Endothelial cell of umbilical vein (primary cell): ENCODE data around the gene IFIT3. TPM values are rescaled to one million over a fixed set of nuclear protein-coding genes. Genes with fewer than 3 reads are reported as not detected.
"Not testable (repeated sequence)": the region's sequence is repeated elsewhere in the genome, so short reads cannot be mapped to it uniquely, and the experiment has no call there.

Experiments used
- BruUV-seq: library from RNA; stranded (reverse); fragments of 400-500 nt; replicated peaks from 2 replicates; lab custom pipeline; 2021; lab: Mats Ljungman, UMichigan
- CTCF ChIA-PET: fragments of 300-600, 350-600 bp; sonication (Branson Sonifier 250); formaldehyde crosslinking; loops from one replicate; lab custom pipeline; 2021; ENCODE audit warnings: antibody characterized with exemption, inconsistent platforms; lab: Charles Lee
- POLR2A ChIA-PET: fragments of 300-600, 350-600 bp; sonication (Branson Sonifier 250); formaldehyde crosslinking; loops from one replicate; lab custom pipeline; 2021; ENCODE audit warnings: antibody characterized with exemption, inconsistent platforms; lab: Charles Lee
- DNase-seq: peaks from one replicate; pipeline ENCODE4 v3.0.0-alpha.2; 2011; ENCODE audit warnings: low read depth, low spot score
- FAIRE-seq: peaks from 2 replicates; lab custom pipeline; 2011; peaks lifted over from hg19 to GRCh38; lab: Jason Lieb, UNC
- H2AFZ ChIP-seq: 2 replicates; pipeline ENCODE4 v1.6.0; 2012; ENCODE audit warnings: low read depth, low read length, control low read depth, inconsistent platforms
- H3K27ac ChIP-seq: 2 replicates; pipeline ENCODE4 v1.5.1; 2011; ENCODE audit warnings: low read depth, mild to moderate bottlenecking, control low read depth, low read length, moderate library complexity; ENCODE audit not compliant: insufficient read depth
- H3K27me3 ChIP-seq, 2 experiments: 2 replicates each; pipeline versions ENCODE4 v1.6.0 to v1.6.1; 2011; ENCODE audit warnings: low read length in 2 of 2, mixed read lengths in 1 of 2; ENCODE audit not compliant: control insufficient read depth in 2 of 2, insufficient read depth in 2 of 2
- H3K36me3 ChIP-seq, 2 experiments: 2 replicates in 1 of 2; 3 replicates in 1 of 2; pipeline ENCODE4 v1.5.1; 2011; ENCODE audit warnings: low read length in 2 of 2, mild to moderate bottlenecking in 1 of 2, moderate library complexity in 1 of 2; ENCODE audit not compliant: control insufficient read depth in 2 of 2, insufficient read depth in 2 of 2; ENCODE audit errors: extremely low read depth in 1 of 2
- H3K4me1 ChIP-seq: 3 replicates; pipeline ENCODE4 v1.5.1; 2011; ENCODE audit warnings: mild to moderate bottlenecking, low read length; ENCODE audit not compliant: control insufficient read depth, insufficient read depth; ENCODE audit errors: extremely low read depth
- H3K4me2 ChIP-seq: 2 replicates; pipeline ENCODE4 v1.6.1; 2011; ENCODE audit warnings: low read length, control low read depth, mixed read lengths; ENCODE audit not compliant: insufficient read depth
- H3K4me3 ChIP-seq, 3 experiments: fragments of 200-600 bp in 1 of 3; sonication (generic), shearing (Covaris generic) in 1 of 3; replicated peaks in 1 of 3; 2 replicates each; pipeline ENCODE4 v1.5.1; 2011 to 2016; ENCODE audit warnings: control low read depth in 3 of 3, low read length in 3 of 3, mild to moderate bottlenecking in 2 of 3, inconsistent platforms in 1 of 3, low read depth in 1 of 3, moderate library complexity in 1 of 3; ENCODE audit not compliant: insufficient read depth in 1 of 3
- H3K79me2 ChIP-seq: 2 replicates; pipeline ENCODE4 v1.6.0; 2012; ENCODE audit warnings: low read length, inconsistent platforms; ENCODE audit not compliant: control insufficient read depth, insufficient read depth
- H3K9ac ChIP-seq: replicated peaks from 2 replicates; pipeline ENCODE3; 2011; ENCODE audit warnings: low read length, control low read depth; ENCODE audit not compliant: insufficient read depth; ENCODE audit errors: extremely low read depth
- H3K9me1 ChIP-seq: replicated peaks from 3 replicates; pipeline ENCODE4 v1.6.0; 2011; ENCODE audit warnings: mild to moderate bottlenecking, low read length; ENCODE audit not compliant: control insufficient read depth, insufficient read depth; ENCODE audit errors: extremely low read depth
- H3K9me3 ChIP-seq: replicated peaks from 2 replicates; pipeline ENCODE4 v1.5.1; 2012; ENCODE audit warnings: low read length, inconsistent platforms; ENCODE audit not compliant: control insufficient read depth, insufficient read depth
- H4K20me1 ChIP-seq: replicated peaks from 2 replicates; pipeline ENCODE3; 2011; ENCODE audit warnings: mild to moderate bottlenecking, low read length; ENCODE audit not compliant: control insufficient read depth, insufficient read depth; ENCODE audit errors: extremely low read depth
- EZH2 ChIP-seq: IDR thresholded peaks from 2 replicates; pipeline ENCODE4 v1.6.1; 2012; ENCODE audit warnings: borderline replicate concordance, low read depth, mild to moderate bottlenecking, moderate library complexity, low read length, inconsistent platforms; ENCODE audit not compliant: severe bottlenecking
- FOS ChIP-seq: IDR thresholded peaks from 2 replicates; pipeline ENCODE4 v1.6.1; 2011; ENCODE audit warnings: mild to moderate bottlenecking, low read length, moderate library complexity, borderline replicate concordance; ENCODE audit not compliant: insufficient read depth
- GATA2 ChIP-seq: IDR thresholded peaks from 2 replicates; pipeline ENCODE4 v1.7.0; 2011; ENCODE audit warnings: low read depth, mild to moderate bottlenecking, moderate library complexity, mixed read lengths, low read length; ENCODE audit not compliant: insufficient read length, insufficient read depth
- JUN ChIP-seq: IDR thresholded peaks from 2 replicates; pipeline ENCODE4 v1.6.1; 2011; ENCODE audit warnings: borderline replicate concordance, low read depth; ENCODE audit not compliant: insufficient read length, insufficient read depth
- MYC ChIP-seq: IDR thresholded peaks from one replicate; pipeline ENCODE4 v1.6.1; 2011; ENCODE audit warnings: mild to moderate bottlenecking, low read depth, low read length
- POLR2A ChIP-seq: IDR thresholded peaks from 2 replicates; pipeline ENCODE4 v1.6.1; 2012; ENCODE audit warnings: low read depth, mild to moderate bottlenecking, control low read depth, low read length
- POLR2AphosphoS5 ChIP-seq: IDR thresholded peaks from 2 replicates; pipeline ENCODE4 v1.6.1; 2012; ENCODE audit warnings: low read depth, mild to moderate bottlenecking, control low read depth, low read length, moderate library complexity; ENCODE audit not compliant: insufficient read depth
- dilution Hi-C: fragments of 300-500 bp; cut with MboI; formaldehyde crosslinking; loops from one replicate; pipeline ENCODE4 v1.15.0; 2019; ENCODE audit warnings: low sequenced_read_pairs; ENCODE audit not compliant: extremely low pct_ligation_motif_present
- intact Hi-C: fragments of 100-400 bp; cut with micrococcal nuclease; formaldehyde crosslinking; loops from one replicate; pipeline ENCODE4 v1.10.0; 2022
- polyA plus RNA-seq, 4 experiments: library from polyadenylated mRNA; depleted of rRNA in 3 of 4; stranded (reverse) in 3 of 4; unstranded in 1 of 4; fragments of >200 nt; gene quantifications; 2 replicates each; pipeline versions ENCODE4 v1.2.1 to v1.2.3, GENCODE V29; 2011 to 2012; ENCODE audit warnings: missing spikeins in 1 of 4
- total RNA-seq: library from RNA; stranded (reverse); gene quantifications from 2 replicates; pipeline ENCODE4 v1.2.3, GENCODE V29; 2021
- TF ChIP-seq, protein P1 (sequence below), 2 donors: IDR thresholded peaks; 1 replicate in 1 of 2; 2 replicates in 1 of 2; pipeline ENCODE4 v1.5.1; 2011; ENCODE audit warnings: low read length in 2 of 2, mild to moderate bottlenecking in 2 of 2, moderate library complexity in 2 of 2, control low read depth in 1 of 2, inconsistent platforms in 1 of 2, low read depth in 1 of 2; ENCODE audit not compliant: insufficient read depth in 1 of 2; ENCODE audit errors: extremely low read depth in 1 of 2
- TF ChIP-seq, protein P2 (sequence below): IDR thresholded peaks from 2 replicates; pipeline ENCODE4 v1.6.1; 2011; ENCODE audit not compliant: insufficient read depth, insufficient read length

Gene IFIT3
- total and polyA plus RNA-seq, 2 donors (not counting 3 experiments of a cell fraction or from before 2014, with no cell fraction given), result 1.2 to 3.1 TPM

DNA sequence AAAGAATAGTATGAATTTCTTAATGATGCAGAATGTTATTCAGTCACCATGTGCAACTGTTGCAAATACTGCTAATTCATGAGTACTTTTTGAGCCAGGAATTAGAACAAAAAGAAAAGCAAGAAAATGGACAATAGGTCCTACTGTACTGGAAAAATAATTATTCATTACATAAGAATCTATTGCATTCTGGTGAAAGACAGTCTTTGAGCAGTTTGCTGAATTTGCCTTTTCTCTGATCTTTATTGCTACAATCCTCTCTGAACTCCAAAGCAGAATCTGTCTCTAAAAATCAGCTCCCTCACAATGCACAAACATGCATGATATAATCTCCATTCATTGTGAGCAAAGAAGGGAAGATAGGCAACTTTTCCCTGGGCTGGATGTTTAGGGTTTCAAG, 13.1 kb upstream of the IFIT3 start:
- Histone ChIP-seq H3K9me1 (no peaks in the 10 kb centered on the region), H3K27ac (no peak overlapping the region), H3K27me3 (peaks cover 13 to 15% of the 10 kb centered on the region in 2 experiments), H4K20me1 (no peaks in the 10 kb centered on the region), H3K79me2 (no peaks in the 10 kb centered on the region), H3K4me1 (no peaks in the 10 kb centered on the region), H3K9ac (no peak overlapping the region), H3K4me3 (no peak overlapping the region), H3K9me3 (no peaks in the 10 kb centered on the region), H3K36me3 (no peaks in the 10 kb centered on the region), H2AFZ (no peak overlapping the region), H3K4me2 (no peak overlapping the region)
- dilution Hi-C loops (no loop called here), intact Hi-C loops (no loop called here)
- DNase-seq (no peak), FAIRE-seq (no peak)
- BruUV-seq, result no TSS peak
- TF ChIP-seq JUN, result no peak
- TF ChIP-seq POLR2AphosphoS5, result no peak
- TF ChIP-seq GATA2, result no peak
- TF ChIP-seq, protein P1, sequence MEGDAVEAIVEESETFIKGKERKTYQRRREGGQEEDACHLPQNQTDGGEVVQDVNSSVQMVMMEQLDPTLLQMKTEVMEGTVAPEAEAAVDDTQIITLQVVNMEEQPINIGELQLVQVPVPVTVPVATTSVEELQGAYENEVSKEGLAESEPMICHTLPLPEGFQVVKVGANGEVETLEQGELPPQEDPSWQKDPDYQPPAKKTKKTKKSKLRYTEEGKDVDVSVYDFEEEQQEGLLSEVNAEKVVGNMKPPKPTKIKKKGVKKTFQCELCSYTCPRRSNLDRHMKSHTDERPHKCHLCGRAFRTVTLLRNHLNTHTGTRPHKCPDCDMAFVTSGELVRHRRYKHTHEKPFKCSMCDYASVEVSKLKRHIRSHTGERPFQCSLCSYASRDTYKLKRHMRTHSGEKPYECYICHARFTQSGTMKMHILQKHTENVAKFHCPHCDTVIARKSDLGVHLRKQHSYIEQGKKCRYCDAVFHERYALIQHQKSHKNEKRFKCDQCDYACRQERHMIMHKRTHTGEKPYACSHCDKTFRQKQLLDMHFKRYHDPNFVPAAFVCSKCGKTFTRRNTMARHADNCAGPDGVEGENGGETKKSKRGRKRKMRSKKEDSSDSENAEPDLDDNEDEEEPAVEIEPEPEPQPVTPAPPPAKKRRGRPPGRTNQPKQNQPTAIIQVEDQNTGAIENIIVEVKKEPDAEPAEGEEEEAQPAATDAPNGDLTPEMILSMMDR (IDR thresholded peaks at IDR 0.05; ENCODE audit: extremely low read depth in 1 of 2, insufficient read depth in 1 of 2, low read depth in 1 of 2, low read length in 2 of 2), result no peak
- TF ChIP-seq, protein P2, sequence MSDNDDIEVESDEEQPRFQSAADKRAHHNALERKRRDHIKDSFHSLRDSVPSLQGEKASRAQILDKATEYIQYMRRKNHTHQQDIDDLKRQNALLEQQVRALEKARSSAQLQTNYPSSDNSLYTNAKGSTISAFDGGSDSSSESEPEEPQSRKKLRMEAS, result no peak
- no peak for TF ChIP-seq MYC
- TF ChIP-seq POLR2A, result no peak
- TF ChIP-seq FOS, result no peak
- TF ChIP-seq EZH2, result no peak
- CTCF ChIA-PET, result interaction anchor here (0.5 to 2.3 kb wide), 4 partner anchors 10 to 225 kb away, joined by 3 to 8 read pairs (median 4); partner anchors contain the start of gene IFIT2
- POLR2A ChIA-PET, result no interaction called here

- H4K20me1 ChIP-seq, H3K4me3 ChIP-seq, H3K36me3 ChIP-seq, dilution Hi-C loops, H3K9me1 ChIP-seq, H2AFZ ChIP-seq, H3K9ac ChIP-seq, FAIRE-seq, BruUV-seq, H3K79me2 ChIP-seq, intact Hi-C loops, H3K4me1 ChIP-seq, H3K4me2 ChIP-seq, CTCF ChIA-PET, DNase-seq, POLR2A ChIA-PET, H3K27ac ChIP-seq, H3K9me3 ChIP-seq: not testable (repeated sequence)
- peaks cover 8 to 18% of the 10 kb centered on the region in 2 experiments for H3K27me3 ChIP-seq
These were observed 9.8 kb upstream of the IFIT3 start for GRCh38 chr10:89318047-89318446.

DNA sequence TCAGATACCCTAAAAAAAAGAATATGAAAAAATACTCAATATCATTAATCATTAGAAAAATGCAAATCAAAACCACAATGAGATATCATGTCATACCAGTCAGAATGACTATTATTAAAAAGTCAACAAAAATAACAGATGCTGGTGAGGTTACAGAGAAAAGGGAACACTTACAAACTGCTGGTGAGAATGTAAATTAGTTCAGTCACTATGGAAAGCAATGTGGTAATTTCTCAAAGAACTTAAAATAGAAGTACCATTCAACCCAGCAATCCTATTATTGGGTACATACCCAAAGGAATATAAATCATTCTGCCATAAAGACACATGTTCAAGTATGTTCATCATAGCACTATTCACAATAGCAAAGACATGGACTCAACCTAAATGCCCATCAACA, 2.7 kb upstream of the IFIT3 start:
- H3K27ac ChIP-seq, H3K27me3 ChIP-seq, DNase-seq, H3K4me3 ChIP-seq, H3K36me3 ChIP-seq, H3K9me1 ChIP-seq, BruUV-seq, H3K9ac ChIP-seq, dilution Hi-C loops, H4K20me1 ChIP-seq, POLR2A ChIA-PET, H2AFZ ChIP-seq, CTCF ChIA-PET, H3K79me2 ChIP-seq, H3K9me3 ChIP-seq, H3K4me2 ChIP-seq, FAIRE-seq: not testable (repeated sequence)
- peaks cover 18% of the 10 kb centered on the region for H3K4me1 ChIP-seq
- intact Hi-C loops, result loop anchor here (5.0 kb wide), 1 partner anchor 208 kb away; no protein-coding TSS in a partner anchor
